HG02840 (cell line): ENCODE measurements around the gene RBM43.
"Not testable (repeated sequence)": the region's sequence is repeated elsewhere in the genome, so short reads cannot be mapped to it uniquely, and the experiment has no call there.

Source experiments
- ATAC-seq: cut with Tn5 transposase; IDR thresholded peaks from one replicate; pipeline ENCODE4 v1.9.1; 2021; ENCODE audit warnings: mild to moderate bottlenecking, moderate library complexity, moderate number of reproducible peaks; ENCODE audit not compliant: unreplicated experiment, low FRiP score

The RBM43 gene

DNA sequence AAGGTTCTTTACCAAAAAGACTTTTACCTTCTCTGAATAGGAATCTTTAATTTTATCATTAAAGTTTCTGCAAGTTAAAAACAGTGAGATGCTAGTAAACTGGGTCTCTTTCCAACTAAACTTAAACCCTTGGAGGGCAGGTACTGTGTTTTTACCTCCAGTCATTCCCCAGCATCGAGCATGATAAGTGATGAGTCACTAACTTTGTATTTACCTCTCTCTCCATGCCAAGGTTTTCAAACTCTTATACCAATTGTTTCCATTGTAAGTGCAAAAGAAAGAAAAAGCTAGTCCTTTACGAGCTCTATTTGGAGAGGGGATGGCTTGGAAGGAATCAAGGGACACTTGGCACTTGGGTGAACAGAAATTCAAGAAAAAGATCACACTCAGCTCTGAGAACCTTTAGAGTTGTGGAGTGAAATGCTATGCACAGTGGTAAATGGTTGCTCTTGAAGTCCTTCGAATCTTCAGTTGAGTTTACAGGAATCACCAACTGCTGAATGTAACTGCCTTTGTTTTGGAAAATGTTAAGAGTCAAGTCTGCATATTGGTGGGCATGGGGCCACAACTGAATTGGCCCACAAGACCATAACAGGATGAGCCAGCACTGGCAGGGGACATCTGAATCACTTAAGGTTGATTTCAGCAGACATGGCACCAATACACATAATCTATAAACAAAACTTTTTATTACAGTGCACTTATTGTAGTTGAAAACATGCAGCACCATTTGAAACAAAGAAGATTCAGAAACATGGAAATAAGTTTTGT, 8.3 kb upstream of the RBM43 start:
- ATAC-seq: no peak

DNA sequence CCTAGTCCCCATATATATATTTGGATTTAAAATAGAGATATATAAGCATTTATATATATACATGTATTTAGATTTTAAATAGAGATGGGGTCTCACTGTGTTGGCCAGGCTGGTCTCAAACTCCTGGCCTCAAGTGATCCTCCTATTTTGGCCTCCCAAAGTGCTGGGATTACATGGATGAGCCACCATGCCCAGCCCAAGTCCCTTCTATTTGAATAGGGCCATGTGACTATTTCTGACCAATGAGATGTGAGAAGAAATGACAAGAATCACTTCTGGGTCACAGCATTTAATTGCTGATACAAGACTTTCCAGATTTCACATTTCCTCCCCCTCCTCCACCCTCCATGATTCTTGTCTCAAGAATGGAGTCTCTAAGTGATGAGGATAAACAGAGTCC, 6.4 kb upstream of the RBM43 start:
- ATAC-seq: no peak

DNA sequence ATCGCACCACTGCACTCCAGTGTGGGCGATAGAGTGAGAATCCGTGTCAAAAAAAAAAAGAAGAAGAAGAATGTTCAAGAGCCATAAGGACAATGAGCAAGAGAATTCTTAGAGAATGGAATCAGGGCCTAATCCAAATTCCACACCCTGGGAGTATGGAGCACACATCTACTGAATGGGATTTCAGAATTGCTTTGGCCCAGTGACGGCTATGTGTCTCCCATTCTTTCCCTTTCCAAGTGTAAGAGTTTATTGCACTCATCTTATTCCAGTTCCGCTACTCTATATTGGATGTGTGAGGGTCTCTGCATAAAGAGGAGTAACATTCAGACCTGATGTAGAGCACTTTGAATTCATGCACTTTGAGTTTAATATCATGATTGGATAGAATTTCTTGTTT, 5.9 kb upstream of the RBM43 start:
- ATAC-seq: no peak

DNA sequence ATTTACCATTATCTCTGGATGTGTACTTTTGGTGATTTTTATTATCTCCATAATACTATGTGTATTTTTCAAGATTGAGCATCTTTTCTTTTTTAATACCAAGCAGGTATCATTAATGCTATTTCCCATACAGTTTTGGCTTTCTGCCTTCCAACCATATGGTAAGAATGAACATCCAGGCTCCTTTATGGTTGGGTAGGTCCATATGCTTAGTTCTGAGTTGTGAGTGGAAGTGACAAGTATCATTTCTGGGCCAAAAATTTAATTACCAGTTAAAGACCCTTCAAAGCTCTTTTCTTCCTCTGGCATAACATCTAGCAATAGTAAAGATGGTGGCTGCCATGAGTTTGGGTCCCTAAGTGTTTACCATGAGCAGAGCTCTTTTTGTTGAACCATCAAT, 4.3 kb upstream of the RBM43 start:
- ATAC-seq: no peak

DNA sequence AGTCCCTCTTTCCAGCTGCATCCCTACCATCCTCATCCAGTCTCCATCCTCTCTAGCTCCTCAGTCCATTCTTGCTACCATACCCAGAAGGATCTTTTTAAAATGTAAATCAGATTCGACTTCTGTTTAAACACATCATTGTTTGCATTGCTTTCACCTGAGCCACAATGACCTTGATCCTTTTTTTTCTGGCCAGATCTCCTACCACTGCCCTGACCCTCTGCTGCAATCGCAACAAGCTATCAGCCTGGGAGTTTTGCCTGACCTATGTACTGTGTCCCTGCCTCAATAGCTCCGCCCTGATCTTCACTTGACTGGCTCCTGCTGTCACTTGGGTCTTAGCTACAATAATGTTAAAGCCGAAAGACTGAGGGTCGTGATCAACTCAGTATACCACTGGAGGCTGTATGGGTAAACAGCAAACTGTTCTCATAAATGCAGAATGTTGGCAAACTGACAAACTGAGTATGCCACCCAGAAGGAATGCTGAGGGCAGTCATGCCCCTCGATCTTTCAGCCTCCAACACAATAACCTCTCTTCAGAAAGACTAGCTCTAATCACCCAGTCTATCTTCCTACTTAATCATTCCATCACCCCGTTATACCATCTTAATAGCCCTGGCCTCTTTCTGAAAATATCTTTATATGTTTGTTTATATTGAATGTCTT, 2.6 kb upstream of the RBM43 start:
- ATAC-seq: no peak

DNA sequence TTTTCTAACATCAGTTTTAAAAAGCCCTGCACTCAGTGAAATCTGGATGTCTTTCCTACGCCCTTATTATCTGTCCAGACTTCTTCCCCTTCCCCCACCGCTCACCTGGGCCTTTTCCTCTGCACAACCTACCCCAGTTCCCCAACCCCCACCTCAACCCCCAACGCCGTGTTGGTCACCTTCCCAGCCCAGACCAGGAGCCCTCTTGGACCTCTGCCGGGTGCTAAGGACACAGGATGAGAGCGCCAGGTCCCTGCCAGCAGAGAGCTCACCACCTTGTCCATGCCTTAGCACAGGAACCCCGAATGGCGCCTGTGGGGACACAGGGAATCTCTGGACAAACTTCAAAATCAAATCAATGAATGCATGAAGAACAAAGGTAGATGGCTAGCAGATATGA, 966 bp upstream of the RBM43 start:
- no peak for ATAC-seq

DNA sequence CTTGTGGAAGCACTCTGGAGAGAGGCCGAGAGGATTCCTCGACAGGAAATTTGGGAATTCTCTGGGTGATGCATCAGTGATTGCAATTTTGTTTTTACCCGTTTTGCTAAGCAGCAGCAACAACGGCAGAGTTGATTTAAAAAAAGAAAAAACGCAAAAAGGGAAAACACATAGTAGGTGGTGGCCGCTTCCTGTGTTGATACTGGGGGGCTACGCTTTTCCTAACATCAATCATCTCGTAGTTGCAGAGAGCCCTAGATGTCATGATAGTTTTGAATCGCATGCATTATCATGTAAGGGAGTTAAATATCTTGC, 271 bp upstream of the RBM43 start:
- ATAC-seq: no peak

DNA sequence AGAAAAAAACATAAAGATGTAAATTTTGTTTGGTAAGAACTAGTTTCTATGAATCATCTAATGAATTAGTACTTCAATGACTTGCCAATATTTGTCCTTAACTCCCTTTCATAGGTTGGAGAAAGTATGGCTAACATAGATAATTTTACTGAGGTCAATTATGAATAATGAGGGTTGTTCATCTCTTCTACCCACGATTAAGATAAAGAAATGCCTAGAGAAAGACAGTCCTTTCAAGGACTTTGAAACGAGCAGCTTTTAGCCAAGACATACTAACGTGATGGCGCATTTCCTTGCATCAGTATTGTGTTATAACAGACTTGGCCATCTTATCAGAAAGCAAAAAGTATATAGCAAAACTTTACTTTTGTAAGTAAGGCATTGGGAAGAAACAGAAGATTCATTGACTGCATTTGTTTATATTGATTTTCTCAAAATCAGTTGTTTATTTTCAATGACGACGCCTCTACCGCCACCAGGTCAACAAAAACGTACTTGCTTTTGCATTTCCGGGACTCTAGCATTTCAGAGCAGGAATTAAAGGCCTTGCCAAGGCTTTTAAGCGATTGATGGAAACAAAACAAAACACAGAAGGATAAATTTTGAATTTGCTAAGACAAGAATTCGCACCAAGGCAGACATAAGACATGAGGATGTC, 961 bp downstream of the RBM43 start:
- peak; percentile 15 for ATAC-seq

DNA sequence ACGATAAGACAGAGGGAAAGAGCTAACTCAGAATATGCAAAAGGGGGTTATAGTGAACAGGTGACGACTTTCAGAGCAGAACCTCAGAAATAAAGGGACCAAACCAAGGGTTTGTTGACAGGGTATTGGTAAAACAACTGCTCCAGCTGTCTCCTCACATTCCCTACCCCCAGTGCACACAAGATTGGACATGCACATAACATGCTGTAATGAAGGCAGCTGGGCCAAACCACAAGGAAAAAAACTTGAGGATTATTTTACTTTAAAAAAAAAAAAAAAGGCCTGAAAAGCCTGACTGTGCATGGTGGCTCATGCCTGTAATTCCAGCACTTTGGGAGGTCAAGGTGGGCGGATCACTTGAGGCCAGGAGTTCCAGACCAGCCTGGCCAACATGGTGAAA, 3.5 kb downstream of the RBM43 start:
- ATAC-seq: no peak

DNA sequence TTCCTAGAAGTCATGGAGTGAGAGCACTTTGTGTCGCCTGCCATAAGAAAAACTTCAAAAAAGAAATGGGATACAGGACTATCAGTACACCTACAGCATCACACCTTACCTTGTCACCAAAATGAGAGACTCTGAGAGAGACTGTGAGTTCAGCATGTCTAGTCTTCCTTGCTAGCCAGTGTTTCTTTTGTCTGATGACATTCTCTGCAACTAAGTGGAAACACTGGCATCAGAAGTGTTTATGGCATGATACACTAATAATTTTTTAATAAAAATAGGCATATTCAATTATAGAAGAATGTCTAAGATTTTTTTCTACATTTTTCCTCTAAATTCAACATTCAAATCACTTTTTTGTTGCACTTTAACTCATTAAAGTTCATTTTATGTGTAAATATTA, 9.0 kb downstream of the RBM43 start:
- ATAC-seq: no peak

DNA sequence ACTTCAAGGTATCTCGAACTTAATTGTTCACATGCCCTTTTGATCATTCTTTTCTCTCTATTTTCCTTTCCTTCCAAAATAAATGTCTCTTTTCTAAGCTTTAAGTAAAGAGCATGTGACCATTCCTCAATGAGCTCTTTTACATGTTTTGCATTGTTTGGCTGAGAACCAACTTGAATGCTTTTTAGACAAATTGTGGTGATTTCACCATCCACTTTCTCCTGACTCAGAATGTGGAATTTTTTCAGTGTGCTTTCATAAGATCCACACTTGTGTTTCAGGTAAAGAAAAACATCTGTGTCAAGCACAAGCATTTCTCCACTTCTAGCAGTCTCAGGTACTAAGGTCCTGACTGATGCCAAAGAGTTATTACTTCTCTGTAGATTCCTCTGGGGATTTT, 10.7 kb downstream of the RBM43 start:
- no peak for ATAC-seq

DNA sequence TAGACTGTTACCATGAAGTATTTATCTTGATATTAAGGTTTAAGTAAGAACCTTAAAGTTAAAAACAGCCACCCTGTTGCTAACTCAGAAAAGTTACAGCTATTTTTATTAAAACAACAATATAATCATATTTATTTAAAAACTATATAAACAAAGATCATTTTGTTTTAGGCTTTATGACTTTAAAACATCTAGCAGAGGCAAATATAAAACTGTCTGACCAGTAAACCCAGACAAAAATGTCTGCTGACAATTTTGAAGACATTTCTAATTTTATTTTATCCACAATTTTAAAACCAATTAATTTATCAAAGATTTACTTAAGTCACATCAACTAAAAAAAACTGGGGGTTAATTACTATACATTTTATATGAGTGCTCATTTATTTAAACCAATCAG, 14.2 kb downstream of the RBM43 start:
- ATAC-seq: no peak

DNA sequence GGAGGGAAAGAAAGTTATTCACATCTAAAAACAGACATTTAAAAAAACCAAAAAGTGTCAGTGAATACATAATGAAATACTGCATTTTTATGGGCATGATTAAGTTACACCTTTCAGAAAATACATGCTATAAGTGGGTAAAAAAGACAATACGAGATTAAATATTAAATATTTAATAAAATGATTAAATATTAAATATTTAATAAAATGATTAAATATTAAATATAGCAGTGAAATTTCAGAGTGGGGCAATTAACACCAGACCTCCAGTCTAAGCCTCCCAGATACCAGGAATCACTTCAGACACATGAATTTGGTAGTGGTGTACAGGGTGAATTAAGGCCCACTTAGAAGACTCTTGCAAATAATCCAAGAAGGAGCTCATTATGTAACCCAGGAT, 15.5 kb downstream of the RBM43 start:
- no peak for ATAC-seq

DNA sequence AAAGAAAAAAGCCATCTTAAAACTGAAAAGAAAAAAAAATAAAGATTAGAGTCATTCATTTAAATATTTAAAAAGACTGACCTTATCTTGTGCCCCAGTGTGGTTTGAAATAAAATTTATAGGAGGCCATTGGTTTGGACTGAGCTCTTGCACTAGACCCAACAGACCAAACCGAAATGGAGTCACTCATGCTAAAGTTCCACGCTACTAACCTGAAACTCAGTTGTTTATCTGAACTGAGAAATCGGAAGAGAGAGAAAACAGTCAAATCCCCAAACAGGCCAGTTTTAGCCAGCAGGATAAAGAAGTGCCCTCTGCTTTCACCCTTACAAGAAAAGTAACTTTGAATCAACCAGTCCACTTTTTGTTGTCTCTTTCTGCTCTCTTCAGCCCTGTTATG, 18.2 kb downstream of the RBM43 start:
- ATAC-seq: no peak

DNA sequence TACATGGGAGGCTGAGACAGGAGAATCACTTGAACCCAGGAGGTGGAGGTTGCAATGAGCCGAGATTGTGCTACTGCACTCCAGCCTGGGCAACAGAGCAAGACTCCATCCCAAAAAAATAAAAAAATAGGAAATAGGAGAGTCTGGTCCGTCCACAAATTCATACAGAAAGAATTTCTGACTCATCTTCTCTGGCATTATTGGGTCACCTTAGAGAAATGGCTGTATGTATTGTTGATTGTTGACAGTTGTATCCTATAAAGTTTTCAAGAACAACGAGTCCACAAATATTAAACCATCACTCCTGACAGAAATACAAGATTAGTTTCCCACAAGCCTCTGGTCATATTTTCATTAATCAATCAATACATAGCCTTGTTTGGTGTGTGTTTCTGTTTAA, 20.4 kb downstream of the RBM43 start:
- ATAC-seq: no peak

DNA sequence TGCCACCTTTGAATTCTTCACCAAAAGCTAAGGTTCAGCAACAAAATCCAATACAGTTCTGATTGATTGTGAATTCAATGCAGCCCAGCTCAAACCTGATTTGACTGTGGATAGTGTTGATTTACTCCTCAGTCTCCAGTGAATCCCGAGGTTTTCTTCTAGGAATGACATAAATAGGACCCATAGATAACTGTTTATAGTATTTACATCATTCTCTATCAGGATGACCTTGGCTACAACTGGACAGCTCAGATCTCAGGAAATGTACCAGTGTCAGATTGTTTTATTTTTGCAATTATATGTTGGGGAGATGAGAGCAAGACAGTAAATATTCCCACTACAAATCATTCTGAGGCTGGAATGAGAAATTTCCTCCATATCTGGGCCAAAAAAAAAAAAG, 21.2 kb downstream of the RBM43 start:
- ATAC-seq: no peak

DNA sequence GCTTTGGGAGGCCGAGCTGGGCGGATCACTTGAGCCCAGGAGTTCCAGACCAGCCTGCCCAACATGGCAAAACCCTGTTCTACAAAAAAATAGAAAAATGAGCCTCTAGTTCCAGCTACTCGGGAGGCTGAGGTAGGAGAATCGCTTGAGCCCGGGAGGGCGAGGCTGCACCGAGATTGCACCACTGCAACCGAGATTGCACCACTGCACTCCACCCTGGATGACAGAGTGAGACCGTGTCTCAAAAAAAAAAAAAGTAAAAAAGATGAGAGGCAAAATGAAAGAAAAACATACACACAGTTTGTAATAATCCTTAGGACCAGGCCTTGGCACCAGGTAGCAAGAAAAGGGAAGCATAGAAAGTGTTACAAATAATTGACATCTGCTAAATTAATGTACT, 22.0 kb downstream of the RBM43 start:
- no peak for ATAC-seq

DNA sequence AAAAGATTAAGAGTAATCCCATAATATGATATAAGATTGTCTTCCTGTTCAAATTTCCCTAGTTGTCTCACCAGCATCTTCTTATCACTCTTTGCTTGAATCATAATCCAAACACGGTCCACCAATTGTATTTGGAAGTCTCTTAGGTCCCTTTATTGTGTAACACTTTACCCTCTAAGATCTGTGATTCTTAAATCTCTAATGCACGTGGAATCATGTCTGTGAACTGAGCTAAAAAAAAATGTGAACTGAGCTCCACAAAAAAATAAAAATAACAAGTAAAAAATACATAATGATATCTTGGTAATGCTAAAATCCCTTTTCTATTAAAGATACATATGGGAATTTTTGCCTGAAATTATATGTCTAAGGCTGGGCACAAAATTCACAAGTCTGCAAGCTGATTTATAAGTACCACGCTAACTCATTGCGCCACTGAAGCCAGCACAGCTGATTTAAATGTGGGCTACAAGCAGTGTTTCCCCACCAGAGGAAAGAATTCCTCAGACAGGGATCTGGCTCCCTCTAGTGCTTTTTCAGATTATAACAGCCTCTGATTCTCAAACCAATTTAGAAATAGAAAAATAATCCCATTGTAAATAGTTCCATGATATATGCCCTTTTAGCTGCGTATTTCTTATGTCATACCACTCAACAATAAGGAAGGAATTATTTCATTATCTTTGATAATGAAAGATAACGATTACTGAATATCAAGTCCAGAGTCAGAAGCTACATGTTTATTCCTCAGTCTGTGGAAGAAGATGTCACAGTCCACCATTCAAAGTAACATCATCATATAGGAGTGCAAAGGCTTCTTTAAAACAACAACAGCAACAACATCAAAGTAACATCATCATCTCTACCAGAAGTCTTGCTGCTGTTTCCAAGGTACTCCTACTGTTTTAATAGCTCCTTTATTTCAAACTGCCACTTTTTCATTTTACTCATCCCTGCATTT, 22.9 kb downstream of the RBM43 start:
- ATAC-seq: no peak

DNA sequence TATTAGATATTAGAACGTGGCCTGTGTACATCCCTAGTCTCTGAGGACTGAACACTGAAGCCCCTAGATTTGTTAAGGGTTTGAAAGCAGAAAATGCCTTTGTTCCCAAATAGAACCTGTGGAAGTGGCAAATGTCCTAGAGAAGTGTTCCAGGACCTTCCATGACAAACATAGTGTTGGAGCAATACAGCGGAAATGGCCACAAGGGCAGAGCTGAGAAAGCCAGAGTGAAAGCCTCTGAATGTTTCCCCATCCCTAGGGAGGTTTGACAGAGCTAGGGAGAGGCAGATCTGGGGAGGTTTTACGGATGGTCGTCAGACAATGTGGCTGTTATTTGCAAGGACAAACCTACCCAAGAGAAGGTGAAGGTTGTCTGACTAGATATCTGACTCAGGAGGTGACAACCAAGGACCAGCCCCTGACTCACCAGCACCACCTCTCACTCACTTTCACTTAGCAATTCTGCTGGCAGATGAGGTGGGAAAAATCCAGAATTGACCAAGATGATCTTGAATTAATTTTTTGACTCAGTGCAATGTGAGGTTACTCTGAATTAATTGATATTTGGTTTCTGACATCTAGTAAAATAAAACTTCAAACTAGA, 24.1 kb downstream of the RBM43 start:
- ATAC-seq: no peak

DNA sequence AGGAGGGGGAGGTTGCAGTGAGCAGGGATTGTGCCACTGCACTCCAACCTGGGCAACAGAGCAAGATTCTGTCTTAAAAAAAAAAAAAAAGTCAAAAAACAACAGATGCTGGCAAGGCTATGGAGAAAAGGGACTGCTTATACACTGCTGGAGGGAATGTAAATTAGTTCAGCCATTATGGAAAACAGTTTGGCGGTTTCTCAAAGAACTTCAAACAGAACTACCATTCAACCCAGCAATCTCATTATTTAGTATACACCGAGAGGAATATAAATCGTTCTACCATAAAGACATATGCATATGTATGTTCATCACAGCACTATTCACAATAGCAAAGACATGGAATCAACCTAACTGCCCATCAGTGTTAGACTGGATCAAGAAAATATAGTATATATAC, 27.9 kb downstream of the RBM43 start:
- ATAC-seq: not testable (repeated sequence)
